Measurements from ENCODE around the gene SLC50A1. TPM values are rescaled to one million over a fixed set of nuclear protein-coding genes. Genes with fewer than 3 reads are reported as not detected.

The SLC50A1 gene
- total RNA-seq, 1 experiment from 2014 or later: 38.4 TPM

GRCh38 chr1:155104605-155105534, 30.8 kb upstream of the SLC50A1 start:
- no peak for DNase-seq
- ChIA-PET POLR2A (no interaction called here), CTCF (interaction anchor here (0.6 to 1.8 kb wide), 4 partner anchors 14 to 89 kb away, joined by 3 to 10 read pairs (median 4); no protein-coding TSS in a partner anchor)
- H3K36me3 Mint-ChIP-seq (ENCODE audit: insufficient read depth, unreplicated experiment): no peaks in the 10 kb centered on the region
- BruUV-seq (replicated peaks): no TSS peak
- H3K9me3 Mint-ChIP-seq (ENCODE audit: unreplicated experiment): no peaks in the 10 kb centered on the region
- no peaks in the 10 kb centered on the region for H3K27me3 Mint-ChIP-seq (ENCODE audit: insufficient read depth, unreplicated experiment)
- Histone ChIP-seq H3K4me1 (peaks cover 28% of the 10 kb centered on the region), H3K36me3 (ENCODE audit: control insufficient read depth, insufficient read depth, low read length) (no peaks in the 10 kb centered on the region), H3K27me3 (replicated peaks; ENCODE audit: control insufficient read depth, insufficient read depth, low read length) (no peaks in the 10 kb centered on the region), H3K4me3 (ENCODE audit: low read depth, low read length) (no peak overlapping the region), H3K9me3 (no peaks in the 10 kb centered on the region)
- peaks cover 10% of the 10 kb centered on the region for H3K4me1 Mint-ChIP-seq (ENCODE audit: low read depth, unreplicated experiment)
- H3K27ac Mint-ChIP-seq (ENCODE audit: unreplicated experiment): peak overlapping the region; percentile 0
- no peak for TF ChIP-seq CTCF (IDR thresholded peaks at IDR 0.05; ENCODE audit: insufficient read depth in 1 of 2, low read depth in 1 of 2, low read length in 1 of 2, severe bottlenecking in 1 of 2, unreplicated experiment in 1 of 2)
- H3K4me3 Mint-ChIP-seq (ENCODE audit: unreplicated experiment): no peak overlapping the region
- intact Hi-C loops (cut with micrococcal nuclease; ENCODE audit: unreplicated experiment): loop anchor here (10.0 kb wide), 1 partner anchor 830 kb away; the partner anchor contains the start of gene HAX1

- H3K27ac Mint-ChIP-seq (ENCODE audit: unreplicated experiment): peak overlapping the region; percentile 0
- Histone ChIP-seq H3K4me1 (peaks cover 28% of the 10 kb centered on the region), H3K27me3 (replicated peaks; ENCODE audit: control insufficient read depth, insufficient read depth, low read length) (no peaks in the 10 kb centered on the region), H3K9me3 (no peaks in the 10 kb centered on the region), H3K36me3 (ENCODE audit: control insufficient read depth, insufficient read depth, low read length) (no peaks in the 10 kb centered on the region), H3K4me3 (ENCODE audit: low read depth, low read length) (no peak overlapping the region)
- H3K36me3 Mint-ChIP-seq (ENCODE audit: insufficient read depth, unreplicated experiment): no peaks in the 10 kb centered on the region
- H3K9me3 Mint-ChIP-seq (ENCODE audit: unreplicated experiment): no peaks in the 10 kb centered on the region
- H3K4me3 Mint-ChIP-seq (ENCODE audit: unreplicated experiment): no peak overlapping the region
- ChIA-PET CTCF (interaction anchor here (0.9 to 1.8 kb wide), 4 partner anchors 14 to 88 kb away, joined by 3 to 6 read pairs (median 3); partner anchors contain the start of gene ADAM15), POLR2A (no interaction called here)
- DNase-seq: peak in 1 of 2 experiments; percentile 34
- no TSS peak for BruUV-seq (replicated peaks)
- no peaks in the 10 kb centered on the region for H3K27me3 Mint-ChIP-seq (ENCODE audit: insufficient read depth, unreplicated experiment)
- intact Hi-C loops (cut with micrococcal nuclease; ENCODE audit: unreplicated experiment): loop anchor here (10.0 kb wide), 1 partner anchor 831 kb away; the partner anchor contains the start of gene HAX1
- TF ChIP-seq CTCF (IDR thresholded peaks at IDR 0.05; ENCODE audit: insufficient read depth in 1 of 2, low read depth in 1 of 2, low read length in 1 of 2, severe bottlenecking in 1 of 2, unreplicated experiment in 1 of 2): no peak
- H3K4me1 Mint-ChIP-seq (ENCODE audit: low read depth, unreplicated experiment): peaks cover 10% of the 10 kb centered on the region
These were observed 30.0 kb upstream of the SLC50A1 start for GRCh38 chr1:155105604-155106011.

GRCh38 chr1:155106862-155107261, 28.8 kb upstream of the SLC50A1 start:
- intact Hi-C loops (cut with micrococcal nuclease; ENCODE audit: unreplicated experiment): loop anchor here (1.0 to 10.0 kb wide), 2 partner anchors 19 to 832 kb away; partner anchors contain the start of gene HAX1
- Histone ChIP-seq H3K36me3 (ENCODE audit: control insufficient read depth, insufficient read depth, low read length) (no peaks in the 10 kb centered on the region), H3K27me3 (replicated peaks; ENCODE audit: control insufficient read depth, insufficient read depth, low read length) (no peaks in the 10 kb centered on the region), H3K9me3 (no peaks in the 10 kb centered on the region), H3K4me1 (peaks cover 28% of the 10 kb centered on the region), H3K4me3 (ENCODE audit: low read depth, low read length) (no peak overlapping the region)
- ChIA-PET POLR2A (no interaction called here), CTCF (interaction anchor here (0.6 kb wide), 1 partner anchor 8 kb away, joined by 3 read pairs; no protein-coding TSS in a partner anchor)
- no peak overlapping the region for H3K27ac Mint-ChIP-seq (ENCODE audit: unreplicated experiment)
- no peaks in the 10 kb centered on the region for H3K36me3 Mint-ChIP-seq (ENCODE audit: insufficient read depth, unreplicated experiment)
- peaks cover 10% of the 10 kb centered on the region for H3K4me1 Mint-ChIP-seq (ENCODE audit: low read depth, unreplicated experiment)
- no peaks in the 10 kb centered on the region for H3K27me3 Mint-ChIP-seq (ENCODE audit: insufficient read depth, unreplicated experiment)
- no peaks in the 10 kb centered on the region for H3K9me3 Mint-ChIP-seq (ENCODE audit: unreplicated experiment)
- DNase-seq: no peak
- H3K4me3 Mint-ChIP-seq (ENCODE audit: unreplicated experiment): no peak overlapping the region
- BruUV-seq (replicated peaks): TSS peak; percentile 95
- no peak for TF ChIP-seq CTCF (IDR thresholded peaks at IDR 0.05; ENCODE audit: insufficient read depth in 1 of 2, low read depth in 1 of 2, low read length in 1 of 2, severe bottlenecking in 1 of 2, unreplicated experiment in 1 of 2)

Measured in Caco-2 (cell line).